Neural cell (in vitro differentiated cells): ENCODE data around the gene PTPRN2. TPM values are rescaled to one million over a fixed set of nuclear protein-coding genes. Genes with fewer than 3 reads are reported as not detected.

Experiments used
- H2AFZ ChIP-seq: fragments of 200-600, 300-800 bp; sonication (generic), shearing (Covaris generic); 2 replicates; pipeline ENCODE4 v1.6.0; 2014; ENCODE audit warnings: low read depth, mild to moderate bottlenecking, antibody characterized with exemption, low read length, moderate library complexity
- H3F3A ChIP-seq: fragments of 200-600 bp; shearing (Covaris generic); 2 replicates; pipeline ENCODE4 v1.6.1; 2016; ENCODE audit warnings: mild to moderate bottlenecking, moderate library complexity, mixed read lengths, antibody characterized with exemption, low read length; ENCODE audit not compliant: insufficient read depth, poor library complexity, severe bottlenecking
- H3K27ac ChIP-seq: fragments of 200-600, 300-800 bp; sonication (generic), shearing (Covaris generic); 2 replicates; pipeline ENCODE4 v1.5.1; 2014; ENCODE audit warnings: mild to moderate bottlenecking, low read length, moderate library complexity
- H3K27me3 ChIP-seq: fragments of 300-800, 200-600 bp; sonication (generic), shearing (Covaris generic); 2 replicates; pipeline ENCODE4 v1.6.0; 2014; ENCODE audit warnings: mild to moderate bottlenecking, low read depth, low read length, moderate library complexity; ENCODE audit not compliant: insufficient read depth
- H3K36me3 ChIP-seq: fragments of 300-800, 200-600 bp; sonication (generic), shearing (Covaris generic); 2 replicates; pipeline ENCODE4 v1.5.1; 2014; ENCODE audit warnings: mild to moderate bottlenecking, antibody characterized with exemption, low read length, moderate library complexity; ENCODE audit not compliant: insufficient read depth
- H3K4me2 ChIP-seq: fragments of 300-800, 200-600 bp; sonication (generic), shearing (Covaris generic); 2 replicates; pipeline ENCODE4 v1.6.0; 2014; ENCODE audit warnings: mild to moderate bottlenecking, low read length
- H3K4me3 ChIP-seq: fragments of 300-800, 200-600 bp; sonication (generic), shearing (Covaris generic); 2 replicates; pipeline ENCODE4 v1.5.1; 2014; ENCODE audit warnings: mild to moderate bottlenecking, low read length, moderate library complexity
- H3K79me2 ChIP-seq: fragments of 200-600 bp; shearing (Covaris generic); replicated peaks from 2 replicates; pipeline ENCODE4 v1.6.0; 2014; ENCODE audit warnings: mild to moderate bottlenecking, low read length, moderate library complexity; ENCODE audit not compliant: insufficient read depth
- H3K9ac ChIP-seq: fragments of 300-800, 200-600 bp; sonication (generic), shearing (Covaris generic); 2 replicates; pipeline ENCODE4 v1.6.1; 2016; ENCODE audit warnings: mild to moderate bottlenecking, low read length, mixed read lengths
- H3K9me2 ChIP-seq: fragments of 200-600 bp; shearing (Covaris generic); 2 replicates; pipeline ENCODE4 v1.6.1; 2016; ENCODE audit warnings: mild to moderate bottlenecking, low read length, mixed read lengths; ENCODE audit not compliant: insufficient read depth
- H3K9me3 ChIP-seq: fragments of 200-600, 300-800 bp; sonication (generic), shearing (Covaris generic); 2 replicates; pipeline ENCODE4 v1.6.1; 2016; ENCODE audit warnings: mild to moderate bottlenecking, mixed run types, low read length, moderate library complexity, mixed read lengths
- H4K20me1 ChIP-seq: fragments of 200-600 bp; shearing (Covaris generic); 2 replicates; pipeline ENCODE4 v1.6.1; 2016; ENCODE audit warnings: mild to moderate bottlenecking, mixed run types; ENCODE audit not compliant: insufficient read depth
- CTCF ChIP-seq: fragments of 450-650 bp; IDR thresholded peaks from 2 replicates; pipeline ENCODE4 v1.5.1; 2014; ENCODE audit warnings: antibody characterized with exemption, mild to moderate bottlenecking, moderate library complexity; ENCODE audit not compliant: poor library complexity, severe bottlenecking
- EP300 ChIP-seq: fragments of 450-650 bp; conservative IDR thresholded peaks from 2 replicates; pipeline ENCODE4 v1.6.1; 2014; ENCODE audit warnings: antibody characterized with exemption, mild to moderate bottlenecking, moderate library complexity; ENCODE audit not compliant: poor library complexity, severe bottlenecking
- EZH2 ChIP-seq: fragments of 200-600, 300-800 bp; shearing (Covaris generic), sonication (generic); IDR thresholded peaks from 2 replicates; pipeline ENCODE4 v1.6.1; 2014; ENCODE audit warnings: antibody characterized with exemption, low read length, borderline replicate concordance, mild to moderate bottlenecking; ENCODE audit not compliant: insufficient read depth, poor library complexity, severe bottlenecking
- MXI1 ChIP-seq: fragments of 450-650 bp; conservative IDR thresholded peaks from 2 replicates; pipeline ENCODE4 v1.6.1; 2014; ENCODE audit warnings: antibody characterized with exemption, mild to moderate bottlenecking; ENCODE audit not compliant: poor library complexity, severe bottlenecking
- POLR2AphosphoS5 ChIP-seq: IDR thresholded peaks from 2 replicates; pipeline ENCODE4 v1.6.1; 2012
- RAD21 ChIP-seq: fragments of 450-650 bp; conservative IDR thresholded peaks from 2 replicates; pipeline ENCODE4 v1.6.1; 2014; ENCODE audit warnings: antibody characterized with exemption, mild to moderate bottlenecking, moderate library complexity
- REST ChIP-seq: IDR thresholded peaks from 2 replicates; pipeline ENCODE4 v1.6.1; 2012; ENCODE audit warnings: borderline replicate concordance
- SMC3 ChIP-seq: fragments of 450-650 bp; conservative IDR thresholded peaks from 2 replicates; pipeline ENCODE4 v1.6.1; 2014; ENCODE audit warnings: antibody characterized with exemption, mild to moderate bottlenecking, moderate library complexity; ENCODE audit not compliant: poor library complexity
- TAF1 ChIP-seq: IDR thresholded peaks from 2 replicates; pipeline ENCODE4 v1.6.1; 2012; ENCODE audit warnings: low read depth
- polyA plus RNA-seq: library from polyadenylated mRNA; depleted of rRNA; stranded (reverse); fragments of >200 nt; gene quantifications from 2 replicates; pipeline ENCODE4 v1.2.3, GENCODE V29; 2014

The PTPRN2 gene
- polyA plus RNA-seq, 1 donor from 2014 or later, result 31.0 TPM

DNA sequence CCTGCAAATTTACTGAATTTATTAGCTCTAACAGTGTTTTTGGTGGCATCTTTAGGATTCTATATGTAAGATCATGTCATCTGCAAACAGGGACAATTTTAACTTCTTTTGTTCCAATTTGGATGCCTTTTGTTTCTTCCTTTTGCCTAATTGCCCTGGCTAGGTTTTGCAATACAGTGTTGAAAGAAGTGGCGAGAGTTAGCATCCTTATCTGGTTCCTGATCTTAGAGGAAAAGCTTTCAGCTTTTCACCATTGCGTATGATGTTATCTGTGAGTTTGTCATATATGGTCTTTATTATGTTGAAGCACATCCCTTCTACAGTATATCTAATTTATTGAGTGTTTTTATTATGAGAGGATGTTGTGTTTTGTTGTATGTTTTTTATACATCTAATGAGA, 301.4 kb downstream of the PTPRN2 start:
- H3K4me2 ChIP-seq, result no peak overlapping the region
- TF ChIP-seq EP300 (no peak), POLR2AphosphoS5 (no peak), TAF1 (no peak), REST (no peak), CTCF (no peak), MXI1 (no peak), RAD21 (no peak), EZH2 (no peak), SMC3 (no peak)
- no peak overlapping the region for H2AFZ ChIP-seq
- no peaks in the 10 kb centered on the region for H3K9me2 ChIP-seq
- no peak overlapping the region for H3K27ac ChIP-seq
- no peaks in the 10 kb centered on the region for H3K79me2 ChIP-seq
- no peaks in the 10 kb centered on the region for H3K27me3 ChIP-seq
- H3K36me3 ChIP-seq, result no peaks in the 10 kb centered on the region
- H3F3A ChIP-seq, result no peaks in the 10 kb centered on the region
- H3K9me3 ChIP-seq, result peaks cover 14% of the 10 kb centered on the region
- no peak overlapping the region for H3K4me3 ChIP-seq
- H4K20me1 ChIP-seq, result no peaks in the 10 kb centered on the region
- H3K9ac ChIP-seq, result no peak overlapping the region

GRCh38 chr7:158285383-158285770, 302.2 kb downstream of the PTPRN2 start:
- no peaks in the 10 kb centered on the region for H3K36me3 ChIP-seq
- H3K4me2 ChIP-seq, result no peak overlapping the region
- no peak overlapping the region for H3K4me3 ChIP-seq
- no peaks in the 10 kb centered on the region for H3F3A ChIP-seq
- peaks cover 14% of the 10 kb centered on the region for H3K9me3 ChIP-seq
- H2AFZ ChIP-seq, result no peak overlapping the region
- no peaks in the 10 kb centered on the region for H3K9me2 ChIP-seq
- H3K9ac ChIP-seq, result no peak overlapping the region
- no peaks in the 10 kb centered on the region for H4K20me1 ChIP-seq
- TF ChIP-seq EP300 (no peak), REST (no peak)
- no peaks in the 10 kb centered on the region for H3K27me3 ChIP-seq
- H3K79me2 ChIP-seq, result no peaks in the 10 kb centered on the region
- no peak overlapping the region for H3K27ac ChIP-seq
